ENCODE measurements around the gene QPCT.

GRCh38 chr2:37417321-37417720, 72.9 kb downstream of the QPCT start:
- TF ChIP-seq, protein P1, sequence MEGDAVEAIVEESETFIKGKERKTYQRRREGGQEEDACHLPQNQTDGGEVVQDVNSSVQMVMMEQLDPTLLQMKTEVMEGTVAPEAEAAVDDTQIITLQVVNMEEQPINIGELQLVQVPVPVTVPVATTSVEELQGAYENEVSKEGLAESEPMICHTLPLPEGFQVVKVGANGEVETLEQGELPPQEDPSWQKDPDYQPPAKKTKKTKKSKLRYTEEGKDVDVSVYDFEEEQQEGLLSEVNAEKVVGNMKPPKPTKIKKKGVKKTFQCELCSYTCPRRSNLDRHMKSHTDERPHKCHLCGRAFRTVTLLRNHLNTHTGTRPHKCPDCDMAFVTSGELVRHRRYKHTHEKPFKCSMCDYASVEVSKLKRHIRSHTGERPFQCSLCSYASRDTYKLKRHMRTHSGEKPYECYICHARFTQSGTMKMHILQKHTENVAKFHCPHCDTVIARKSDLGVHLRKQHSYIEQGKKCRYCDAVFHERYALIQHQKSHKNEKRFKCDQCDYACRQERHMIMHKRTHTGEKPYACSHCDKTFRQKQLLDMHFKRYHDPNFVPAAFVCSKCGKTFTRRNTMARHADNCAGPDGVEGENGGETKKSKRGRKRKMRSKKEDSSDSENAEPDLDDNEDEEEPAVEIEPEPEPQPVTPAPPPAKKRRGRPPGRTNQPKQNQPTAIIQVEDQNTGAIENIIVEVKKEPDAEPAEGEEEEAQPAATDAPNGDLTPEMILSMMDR (IDR thresholded peaks at IDR 0.05): no peak
- TF ChIP-seq POLR2A (IDR thresholded peaks at IDR 0.05): no peak
